ENCODE measurements around the gene FHIT. TPM values are rescaled to one million over a fixed set of nuclear protein-coding genes. Genes with fewer than 3 reads are reported as not detected.

The FHIT gene
- total and polyA plus RNA-seq, 10 of the 15 experiments (the other 5 are each of a cell fraction or from before 2014, with no cell fraction given) = 4.2 to 14.9 (median 9.4) TPM

GRCh38 chr3:59709702-59710553 lies 1541.3 kb downstream of the FHIT start:
- ChIA-PET CTCF (no interaction called here), SMC1A (ENCODE audit: uncharacterized antibody, unreplicated experiment) (no interaction called here), POLR2A (no interaction called here), RAD21 (ENCODE audit: unreplicated experiment) (no interaction called here)
- ATAC-seq (no peak), DNase-seq (ENCODE audit: low read depth, low spot score) (no peak), FAIRE-seq (no peak)
- in situ Hi-C loops (cut with MboI) = no loop called here
- H3K4me1 ChIP-seq (ENCODE audit: control insufficient read depth, insufficient read depth, low read length) = no peaks in the 10 kb centered on the region
- no peaks in the 10 kb centered on the region for H3K9me3 ChIP-seq (replicated peaks; ENCODE audit: control insufficient read depth, insufficient read depth, low read length)
- WGBS (ENCODE audit: insufficient coverage, insufficient replicate concordance, low lambda C conversion rate, missing lambda C conversion rate) = 1% methylated on average over 5 of the region's 5 CpGs
- H3K36me3 ChIP-seq (ENCODE audit: control insufficient read depth in 2 of 2, insufficient read depth in 2 of 2, low read length in 1 of 2) = no peaks in the 10 kb centered on the region
- H3K27ac ChIP-seq (ENCODE audit: control insufficient read depth, insufficient read depth) = no peak overlapping the region
- no peak overlapping the region for H2AFZ ChIP-seq (ENCODE audit: control insufficient read depth, low read depth, low read length)
- no peaks in the 10 kb centered on the region; a peak in 2 of 4 replicates for H3K27me3 ChIP-seq (replicated peaks in 1 of 2; ENCODE audit: control insufficient read depth in 2 of 2, insufficient read depth in 2 of 2, low read length in 1 of 2)
- no peak overlapping the region for H3K9ac ChIP-seq (ENCODE audit: control insufficient read depth, insufficient read depth, low read length)
- H4K20me1 ChIP-seq (ENCODE audit: control insufficient read depth, insufficient read depth) = no peaks in the 10 kb centered on the region
- intact Hi-C loops (cut with micrococcal nuclease; ENCODE audit: unreplicated experiment) = no loop called here
- H3K4me3 ChIP-seq = no peak overlapping the region
- no TSS peak for BruUV-seq (replicated peaks)
- TF ChIP-seq SPI1 (IDR thresholded peaks at IDR 0.05; ENCODE audit: borderline replicate concordance, insufficient read depth, low read depth, low read length) = 0 out of 2 replicates have a peak, but pooled peaks have one; percentile 12
- no peak for TF ChIP-seq SMC3 (IDR thresholded peaks at IDR 0.05; ENCODE audit: borderline replicate concordance, low read length)
- no peak overlapping the region for H3K4me2 ChIP-seq (ENCODE audit: control insufficient read depth, insufficient read depth)
- no peaks in the 10 kb centered on the region for H3K79me2 ChIP-seq (ENCODE audit: control insufficient read depth, insufficient read depth, low read length)

DNA sequence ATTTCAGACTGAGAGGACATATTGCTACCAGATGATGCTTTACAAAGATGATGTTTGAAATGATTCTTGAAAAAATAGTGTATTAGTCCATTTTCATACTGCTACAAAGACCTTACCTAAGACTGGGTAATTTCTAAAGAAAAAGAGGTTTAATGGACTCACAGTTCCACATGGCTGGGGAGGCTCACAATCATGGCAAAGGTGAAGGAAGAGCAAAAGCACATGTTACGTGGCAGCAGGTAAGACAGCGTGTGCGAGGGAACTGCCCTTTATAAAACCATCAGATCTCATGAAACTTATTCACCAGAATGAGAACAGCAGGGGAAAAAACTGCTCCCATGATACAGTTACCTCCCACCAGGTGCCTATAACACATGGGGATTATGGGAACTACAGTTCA lies 1543.0 kb downstream of the FHIT start:
- Histone ChIP-seq H3K4me2 (ENCODE audit: control insufficient read depth, insufficient read depth) (no peak overlapping the region), H4K20me1 (ENCODE audit: control insufficient read depth, insufficient read depth) (no peaks in the 10 kb centered on the region), H3K4me3 (no peak overlapping the region), H3K36me3 (ENCODE audit: control insufficient read depth in 2 of 2, insufficient read depth in 2 of 2, low read length in 1 of 2) (no peaks in the 10 kb centered on the region), H3K27ac (ENCODE audit: control insufficient read depth, insufficient read depth) (no peak overlapping the region), H3K9ac (ENCODE audit: control insufficient read depth, insufficient read depth, low read length) (no peak overlapping the region), H3K27me3 (replicated peaks in 1 of 2; ENCODE audit: control insufficient read depth in 2 of 2, insufficient read depth in 2 of 2, low read length in 1 of 2) (no peaks in the 10 kb centered on the region; a peak in 2 of 4 replicates), H3K4me1 (ENCODE audit: control insufficient read depth, insufficient read depth, low read length) (no peaks in the 10 kb centered on the region), H2AFZ (ENCODE audit: control insufficient read depth, low read depth, low read length) (no peak overlapping the region), H3K9me3 (replicated peaks; ENCODE audit: control insufficient read depth, insufficient read depth, low read length) (no peaks in the 10 kb centered on the region), H3K79me2 (ENCODE audit: control insufficient read depth, insufficient read depth, low read length) (no peaks in the 10 kb centered on the region)
- SMC1A ChIA-PET (ENCODE audit: uncharacterized antibody, unreplicated experiment) = no interaction called here
- in situ Hi-C loops (cut with MboI) (no loop called here), intact Hi-C loops (cut with micrococcal nuclease; ENCODE audit: unreplicated experiment) (no loop called here)
- FAIRE-seq (no peak), DNase-seq (ENCODE audit: low read depth, low spot score) (no peak), ATAC-seq (no peak)
- 78% methylated on average over 3 of the region's 3 CpGs for WGBS (ENCODE audit: insufficient coverage, insufficient replicate concordance, low lambda C conversion rate, missing lambda C conversion rate)
- RAD21 ChIA-PET (ENCODE audit: unreplicated experiment) = no interaction called here
- CTCF ChIA-PET = no interaction called here
- BruUV-seq (replicated peaks) = no TSS peak
- POLR2A ChIA-PET = no interaction called here
- TF ChIP-seq MTA3 (IDR thresholded peaks at IDR 0.05; ENCODE audit: borderline replicate concordance, low read length) (no peak), ZBTB4 (CRISPR knock-in tag; IDR thresholded peaks at IDR 0.05) (no peak), DPF2 (IDR thresholded peaks at IDR 0.05) (no peak), MAX (IDR thresholded peaks at IDR 0.05; ENCODE audit: low read depth, low read length) (no peak), CBX5 (IDR thresholded peaks at IDR 0.05; ENCODE audit: low read depth) (no peak), POU2F2 (IDR thresholded peaks at IDR 0.05; ENCODE audit: borderline replicate concordance, low read depth, low read length) (no peak), MEF2B (IDR thresholded peaks at IDR 0.05; ENCODE audit: partially characterized antibody, poor library complexity, severe bottlenecking) (no peak), RBBP5 (conservative IDR thresholded peaks at IDR 0.05) (no peak), NR2F1 (conservative IDR thresholded peaks at IDR 0.05) (no peak), IRF3 (IDR thresholded peaks at IDR 0.05) (no peak), TCF12 (IDR thresholded peaks at IDR 0.05; ENCODE audit: low read depth, low read length) (no peak)
